Renal pelvis (tissue), 4 donors: ENCODE measurements around the gene SEMA6D. TPM values are rescaled to one million over a fixed set of nuclear protein-coding genes. Genes with fewer than 3 reads are reported as not detected.
A peak's percentile ranks its signal among the peaks of the same experiment; 100 is the strongest.

ENCODE experiments used
- DNase-seq: peaks from one replicate; pipeline ENCODE4 v3.0.0-alpha.2; 2013
- polyA plus RNA-seq, 3 donors: library from polyadenylated mRNA; unstranded; fragments of 120-200 nt; gene quantifications; one replicate each; pipeline ENCODE4 v1.2.1, GENCODE V29; 2013; ENCODE audit not compliant: insufficient read length in 3 of 3

SEMA6D gene
- polyA plus RNA-seq, 3 donors, result 28.0 to 37.1 (median 31.1) TPM

GRCh38 chr15:47822048-47822447 is 104.7 kb downstream of the SEMA6D start:
- DNase-seq, result peak; percentile 51
